Mesodermal cell (in vitro differentiated cells): ENCODE results near the gene ERVK3-1.
A peak's percentile ranks its signal among the peaks of the same experiment; 100 is the strongest.

Source experiments
- H3K27ac ChIP-seq: 2 replicates; pipeline ENCODE4 v1.7.0; 2013; ENCODE audit warnings: mild to moderate bottlenecking, low read depth, low read length, moderate library complexity; ENCODE audit not compliant: severe bottlenecking
- H3K36me3 ChIP-seq: 2 replicates; pipeline ENCODE4 v1.7.1; 2013; ENCODE audit warnings: mild to moderate bottlenecking, low read length, moderate library complexity; ENCODE audit not compliant: control insufficient read depth, insufficient read depth
- H3K4me1 ChIP-seq: one replicate; pipeline ENCODE4 v1.7.1; 2013; ENCODE audit warnings: mild to moderate bottlenecking, low read length; ENCODE audit not compliant: insufficient read depth, control insufficient read depth, poor library complexity, severe bottlenecking
- H3K4me3 ChIP-seq: 2 replicates; pipeline ENCODE4 v1.7.0; 2013; ENCODE audit warnings: low read length, control low read depth, mild to moderate bottlenecking; ENCODE audit not compliant: insufficient read depth, poor library complexity, severe bottlenecking; ENCODE audit errors: extremely low read depth
- H3K9me3 ChIP-seq: 2 replicates; pipeline ENCODE4 v1.7.1; 2013; ENCODE audit warnings: mild to moderate bottlenecking, low read length, moderate library complexity; ENCODE audit not compliant: control insufficient read depth
- whole genome bisulfite sequencing, 2 experiments: methylation state at CpG; one replicate each; pipeline ENCODE4 v1.1.5; 2013; ENCODE audit warnings: missing lambda C conversion rate in 2 of 2; ENCODE audit not compliant: insufficient coverage in 2 of 2; 5-methylcytosine and 5-hydroxymethylcytosine counted together

Gene ERVK3-1

GRCh38 chr19:58277748-58278540 is 27.2 kb upstream of the ERVK3-1 start:
- H3K4me3 ChIP-seq, result peak overlapping the region; percentile 80
- peak overlapping the region; percentile 89 for H3K27ac ChIP-seq
- H3K36me3 ChIP-seq, result peaks cover 74% of the 10 kb centered on the region
- WGBS, 2 experiments, result 43% methylated on average over 16 to 22 of the region's 25 CpGs
- no peaks in the 10 kb centered on the region for H3K4me1 ChIP-seq
- H3K9me3 ChIP-seq, result peaks cover 28% of the 10 kb centered on the region

GRCh38 chr19:58278541-58279041 is 26.6 kb upstream of the ERVK3-1 start, which contains the start of gene ZNF8:
Gene ZNF8, plus strand, starts transcription at chr19:58278955. Its CDS starts 127 bp downstream, at chr19:58279082.
- Histone ChIP-seq H3K4me1 (no peaks in the 10 kb centered on the region), H3K4me3 (peak within 1 kb of the TSS; percentile 80), H3K27ac (peak within 1 kb of the TSS; percentile 92), H3K9me3 (peaks cover 24% of the 10 kb centered on the region), H3K36me3 (peaks cover 73% of the 10 kb centered on the region)
- 0 to 1% methylated on average over 27 to 33 of the region's 42 CpGs for WGBS, 2 experiments

GRCh38 chr19:58279042-58279924 is 25.9 kb upstream of the ERVK3-1 start:
- peak overlapping the region; percentile 92 for H3K27ac ChIP-seq
- 1 to 3% methylated on average over 52 to 56 of the region's 60 CpGs for WGBS, 2 experiments
- peak overlapping the region; percentile 80 for H3K4me3 ChIP-seq
- peaks cover 73% of the 10 kb centered on the region for H3K36me3 ChIP-seq
- peaks cover 22% of the 10 kb centered on the region for H3K9me3 ChIP-seq
- no peaks in the 10 kb centered on the region for H3K4me1 ChIP-seq

GRCh38 chr19:58279925-58280316 is 25.3 kb upstream of the ERVK3-1 start:
- H3K27ac ChIP-seq, result no peak overlapping the region
- H3K4me1 ChIP-seq, result no peaks in the 10 kb centered on the region
- peak overlapping the region; percentile 80 for H3K4me3 ChIP-seq
- WGBS, 2 experiments, result 71 to 93% methylated on average over 2 to 4 of the region's 4 CpGs
- peaks cover 16% of the 10 kb centered on the region for H3K9me3 ChIP-seq
- peaks cover 71% of the 10 kb centered on the region for H3K36me3 ChIP-seq

GRCh38 chr19:58284199-58284598 is 21.0 kb upstream of the ERVK3-1 start:
- Histone ChIP-seq H3K36me3 (peaks cover 88% of the 10 kb centered on the region), H3K27ac (no peak overlapping the region), H3K9me3 (peaks cover 11% of the 10 kb centered on the region), H3K4me3 (no peak overlapping the region), H3K4me1 (no peaks in the 10 kb centered on the region)
- 100% methylated on average over 5 to 6 of the region's 7 CpGs for WGBS, 2 experiments

- no peak overlapping the region for H3K4me3 ChIP-seq
- peaks cover 98% of the 10 kb centered on the region for H3K36me3 ChIP-seq
- 95 to 100% methylated on average over 6 to 7 of the region's 7 CpGs for WGBS, 2 experiments
- peaks cover 27% of the 10 kb centered on the region for H3K9me3 ChIP-seq
- no peaks in the 10 kb centered on the region for H3K4me1 ChIP-seq
- H3K27ac ChIP-seq, result no peak overlapping the region
Observed at GRCh38 chr19:58291943-58292342, 13.2 kb upstream of the ERVK3-1 start.

- Histone ChIP-seq H3K4me3 (no peak overlapping the region), H3K36me3 (peaks cover 93% of the 10 kb centered on the region), H3K4me1 (no peaks in the 10 kb centered on the region), H3K9me3 (peaks cover 27% of the 10 kb centered on the region), H3K27ac (no peak overlapping the region)
- WGBS, 2 experiments, result 97 to 99% methylated on average over 14 to 16 of the region's 22 CpGs
Observed at GRCh38 chr19:58294743-58295374, 10.3 kb upstream of the ERVK3-1 start.

- Histone ChIP-seq H3K4me3 (no peak overlapping the region), H3K27ac (no peak overlapping the region), H3K36me3 (peaks cover 94% of the 10 kb centered on the region), H3K4me1 (no peaks in the 10 kb centered on the region), H3K9me3 (peaks cover 26% of the 10 kb centered on the region)
- 95 to 97% methylated on average over 3 to 4 of the region's 7 CpGs for WGBS, 2 experiments
Observed at GRCh38 chr19:58296104-58296503, 9.1 kb upstream of the ERVK3-1 start.

GRCh38 chr19:58300620-58301019 is 4.6 kb upstream of the ERVK3-1 start:
- WGBS, 2 experiments, result 98% methylated on average over 5 to 7 of the region's 7 CpGs
- Histone ChIP-seq H3K9me3 (no peaks in the 10 kb centered on the region), H3K36me3 (peaks cover 62% of the 10 kb centered on the region), H3K4me3 (no peak overlapping the region), H3K27ac (no peak overlapping the region), H3K4me1 (no peaks in the 10 kb centered on the region)

- Histone ChIP-seq H3K4me1 (no peaks in the 10 kb centered on the region), H3K27ac (peak overlapping the region; percentile 91), H3K9me3 (peaks cover 3% of the 10 kb centered on the region), H3K36me3 (peaks cover 65% of the 10 kb centered on the region), H3K4me3 (peak overlapping the region; percentile 91)
- 92 to 98% methylated on average over 5 of the region's 7 CpGs for WGBS, 2 experiments
Observed at GRCh38 chr19:58304255-58304654, 922 bp upstream of the ERVK3-1 start.
